ENCODE results near the gene MB21D2. TPM values are rescaled to one million over a fixed set of nuclear protein-coding genes. Genes with fewer than 3 reads are reported as not detected.

Gene MB21D2
- total RNA-seq, 1 donor: 25.0 TPM

DNA sequence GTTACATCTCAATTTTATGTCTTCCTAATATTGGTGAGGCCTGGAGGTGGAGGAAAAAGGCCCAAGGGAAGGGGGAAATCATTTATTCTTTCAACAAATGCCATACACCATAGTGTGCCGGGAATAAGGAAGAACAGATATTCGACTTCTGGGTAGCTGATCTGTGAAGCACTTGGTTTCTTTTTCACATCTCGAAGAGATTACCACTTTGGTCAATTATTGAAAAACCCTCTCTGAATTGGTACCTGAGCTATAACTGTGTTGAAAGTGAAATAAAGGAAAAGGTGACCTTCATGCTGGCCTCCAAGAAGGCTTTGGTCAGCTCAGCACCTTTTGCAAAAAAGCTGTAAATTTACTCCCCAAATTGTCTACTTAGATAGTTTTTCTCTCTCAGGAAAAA, 14.2 kb upstream of the MB21D2 start:
- no peak for DNase-seq (ENCODE audit: low read depth)
- TF ChIP-seq, protein P1, sequence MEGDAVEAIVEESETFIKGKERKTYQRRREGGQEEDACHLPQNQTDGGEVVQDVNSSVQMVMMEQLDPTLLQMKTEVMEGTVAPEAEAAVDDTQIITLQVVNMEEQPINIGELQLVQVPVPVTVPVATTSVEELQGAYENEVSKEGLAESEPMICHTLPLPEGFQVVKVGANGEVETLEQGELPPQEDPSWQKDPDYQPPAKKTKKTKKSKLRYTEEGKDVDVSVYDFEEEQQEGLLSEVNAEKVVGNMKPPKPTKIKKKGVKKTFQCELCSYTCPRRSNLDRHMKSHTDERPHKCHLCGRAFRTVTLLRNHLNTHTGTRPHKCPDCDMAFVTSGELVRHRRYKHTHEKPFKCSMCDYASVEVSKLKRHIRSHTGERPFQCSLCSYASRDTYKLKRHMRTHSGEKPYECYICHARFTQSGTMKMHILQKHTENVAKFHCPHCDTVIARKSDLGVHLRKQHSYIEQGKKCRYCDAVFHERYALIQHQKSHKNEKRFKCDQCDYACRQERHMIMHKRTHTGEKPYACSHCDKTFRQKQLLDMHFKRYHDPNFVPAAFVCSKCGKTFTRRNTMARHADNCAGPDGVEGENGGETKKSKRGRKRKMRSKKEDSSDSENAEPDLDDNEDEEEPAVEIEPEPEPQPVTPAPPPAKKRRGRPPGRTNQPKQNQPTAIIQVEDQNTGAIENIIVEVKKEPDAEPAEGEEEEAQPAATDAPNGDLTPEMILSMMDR (IDR thresholded peaks at IDR 0.05; ENCODE audit: insufficient read depth, low read depth, low read length): no peak
- no peak overlapping the region for H3K4me3 ChIP-seq (ENCODE audit: low read depth, low read length)

DNA sequence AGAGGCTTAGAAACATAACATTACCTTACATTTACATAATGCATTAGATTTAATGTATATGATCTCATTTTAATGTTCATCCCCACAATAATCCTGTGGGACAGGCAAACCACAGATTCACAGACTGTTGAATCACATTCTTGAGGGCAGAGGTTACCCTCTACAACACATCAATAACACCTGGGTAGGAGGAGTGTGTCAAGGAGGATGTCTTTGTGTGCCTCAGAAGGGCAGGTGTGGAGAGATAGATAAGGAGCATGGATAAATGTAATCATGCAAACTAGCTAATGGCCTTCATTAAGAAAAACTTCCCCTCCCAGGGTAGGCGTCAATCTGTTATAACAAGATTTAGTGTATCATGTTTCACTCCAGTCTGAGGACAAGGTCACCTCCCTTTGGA, 12.9 kb upstream of the MB21D2 start:
- TF ChIP-seq, protein P1 (IDR thresholded peaks at IDR 0.05; ENCODE audit: insufficient read depth, low read depth, low read length): no peak
- DNase-seq (ENCODE audit: low read depth): no peak
- no peak overlapping the region for H3K4me3 ChIP-seq (ENCODE audit: low read depth, low read length)

DNA sequence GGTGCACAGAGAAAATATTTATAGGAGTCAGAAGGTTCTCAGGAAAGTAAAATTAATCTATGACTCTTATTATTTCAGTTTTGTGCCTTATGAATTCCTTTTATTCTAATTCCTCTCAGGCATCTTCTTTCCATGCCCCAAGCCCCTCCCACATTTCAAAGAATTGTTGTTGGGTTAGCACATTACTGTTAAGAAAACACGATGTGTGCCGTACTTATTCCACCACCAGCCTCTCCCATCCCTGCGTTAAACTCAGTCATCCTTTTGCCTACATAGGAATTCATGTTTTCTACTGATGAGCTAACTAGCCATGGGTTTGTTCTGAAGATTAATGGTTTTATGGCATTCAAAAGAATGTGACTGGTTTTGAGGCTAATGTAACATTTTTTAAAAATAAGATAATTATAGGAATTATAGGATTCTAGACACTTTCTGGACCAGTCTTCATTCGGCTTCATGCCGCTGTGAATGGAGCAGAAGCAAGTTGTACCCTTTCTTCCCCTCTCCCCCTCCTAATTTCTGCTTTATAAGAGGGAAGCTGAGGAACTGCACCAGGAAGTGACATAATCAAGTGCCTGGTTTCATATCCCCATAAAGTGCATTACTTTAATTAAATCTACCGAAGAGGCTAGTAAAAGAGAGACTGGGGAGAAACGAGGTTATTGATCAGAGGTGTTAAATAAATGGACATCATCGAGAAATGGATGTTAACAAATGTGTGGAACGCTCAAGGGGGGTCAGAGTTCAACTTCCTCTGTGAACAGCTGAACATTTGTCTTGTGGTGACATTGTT, 12.3 kb upstream of the MB21D2 start:
- DNase-seq (ENCODE audit: low read depth): no peak
- TF ChIP-seq, protein P1 (IDR thresholded peaks at IDR 0.05; ENCODE audit: insufficient read depth, low read depth, low read length): no peak

DNA sequence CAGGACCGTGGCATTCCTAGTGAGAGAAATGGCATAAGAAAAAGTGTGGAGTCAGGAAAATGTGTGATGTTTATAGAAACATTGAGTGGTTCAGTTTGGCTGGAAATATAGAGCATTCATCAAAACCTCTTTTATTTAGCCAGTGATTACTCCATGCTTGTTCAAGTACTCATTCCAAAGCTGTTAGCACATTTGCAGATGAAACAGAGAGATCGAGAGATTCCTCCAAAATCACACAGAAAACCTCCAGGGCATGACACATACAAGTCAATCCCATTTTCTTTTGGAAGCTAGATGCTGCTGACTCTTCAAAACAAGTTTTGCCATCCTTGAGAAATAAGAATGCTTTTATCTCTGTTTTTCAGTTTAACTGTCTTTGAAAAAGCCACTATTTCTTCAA, 11.5 kb upstream of the MB21D2 start:
- DNase-seq (ENCODE audit: low read depth): no peak
- TF ChIP-seq, protein P1 (IDR thresholded peaks at IDR 0.05; ENCODE audit: insufficient read depth, low read depth, low read length): no peak
- H3K4me3 ChIP-seq (ENCODE audit: low read depth, low read length): no peak overlapping the region

More for the DNA sequence above, 12.3 kb upstream of the MB21D2 start:
- H3K4me3 ChIP-seq (ENCODE audit: low read depth, low read length): no peak overlapping the region

DNA sequence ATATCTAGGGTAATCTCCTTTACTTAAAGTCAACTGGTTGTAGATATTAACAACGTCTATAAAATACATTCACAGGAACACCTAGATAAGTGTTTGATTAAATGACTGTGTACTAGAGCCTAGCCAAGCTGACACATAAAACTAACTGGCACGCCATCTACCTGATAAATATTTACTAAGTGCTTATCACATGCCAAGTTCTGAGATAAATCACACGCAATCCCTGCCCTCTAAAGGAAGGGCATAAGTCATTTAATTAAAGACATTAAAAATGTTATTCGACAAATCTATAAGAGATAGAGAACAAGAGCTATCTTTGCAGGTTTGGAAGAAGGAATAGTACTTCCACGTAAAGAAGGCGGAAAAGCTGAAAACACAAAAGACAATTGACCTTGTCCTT, 11.1 kb upstream of the MB21D2 start:
- DNase-seq (ENCODE audit: low read depth): no peak
- TF ChIP-seq, protein P1 (IDR thresholded peaks at IDR 0.05; ENCODE audit: insufficient read depth, low read depth, low read length): no peak
- no peak overlapping the region for H3K4me3 ChIP-seq (ENCODE audit: low read depth, low read length)

DNA sequence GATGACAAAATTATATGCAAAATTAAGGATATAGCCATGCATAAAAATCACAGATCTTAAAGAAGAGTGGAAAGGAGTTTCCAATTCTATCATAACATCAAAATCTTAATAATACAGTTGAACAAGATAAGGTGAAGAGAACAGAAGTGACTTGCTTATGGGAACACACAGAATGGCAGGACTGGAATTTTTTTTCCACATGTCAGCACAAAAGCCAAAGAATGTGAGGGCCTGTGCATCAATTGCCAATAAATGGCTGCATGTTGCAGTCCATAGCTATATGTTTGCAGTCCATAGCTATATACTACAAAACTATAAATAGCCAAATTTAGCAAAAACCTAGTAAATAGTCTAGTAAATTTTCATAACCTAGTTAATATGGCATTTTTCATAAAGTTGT, 10.4 kb upstream of the MB21D2 start:
- TF ChIP-seq, protein P1 (IDR thresholded peaks at IDR 0.05; ENCODE audit: insufficient read depth, low read depth, low read length): no peak
- DNase-seq (ENCODE audit: low read depth): no peak
- no peak overlapping the region for H3K4me3 ChIP-seq (ENCODE audit: low read depth, low read length)

DNA sequence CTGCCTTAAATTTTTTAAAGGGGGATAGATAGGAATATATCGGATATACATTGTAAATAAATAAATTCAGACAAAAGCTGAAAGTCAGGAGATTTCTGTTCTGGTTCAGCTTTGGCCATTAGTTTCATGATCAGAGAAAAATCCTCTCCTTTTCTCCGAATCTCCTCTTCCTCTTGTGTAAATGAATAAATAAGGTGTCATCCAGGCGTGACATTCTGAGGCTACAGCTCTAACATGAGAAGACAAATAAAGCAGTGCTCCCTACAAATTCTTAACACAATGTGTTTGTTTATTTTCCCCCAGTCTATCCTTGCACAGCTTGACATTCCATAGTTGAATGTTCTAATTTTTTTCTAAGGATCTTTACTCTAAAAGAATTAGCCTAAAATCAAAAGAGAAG, 9.4 kb upstream of the MB21D2 start:
- TF ChIP-seq, protein P1 (IDR thresholded peaks at IDR 0.05; ENCODE audit: insufficient read depth, low read depth, low read length): no peak
- no peak overlapping the region for H3K4me3 ChIP-seq (ENCODE audit: low read depth, low read length)
- no peak for DNase-seq (ENCODE audit: low read depth)

Data from fibroblast of villous mesenchyme (primary cell).